Omental fat pad (tissue), 4 donors: Measurements from ENCODE around the gene ADAM15. TPM values are rescaled to one million over a fixed set of nuclear protein-coding genes. Genes with fewer than 3 reads are reported as not detected.

ENCODE experiments used
- ATAC-seq: fragments of 150-250 bp; one replicate; pipeline ENCODE4 v1.9.1; 2016; ENCODE audit warnings: mild to moderate bottlenecking, moderate library complexity; ENCODE audit not compliant: low FRiP score
- DNase-seq: peaks from one replicate; pipeline ENCODE4 v3.0.0-alpha.2; 2019; ENCODE audit warnings: low spot score
- total RNA-seq, 4 donors: library from RNA; depleted of rRNA; stranded (reverse); fragments of >200 nt; gene quantifications; one replicate each; pipeline ENCODE4 v1.1.0, GENCODE V29; 2016
- TF ChIP-seq, protein P1 (sequence below), 3 donors: fragments of 450-650 bp; IDR thresholded peaks; one replicate each; pipeline ENCODE4 v1.5.1; 2016 to 2017; ENCODE audit warnings: antibody characterized with exemption in 3 of 3, mild to moderate bottlenecking in 3 of 3, moderate library complexity in 2 of 3

Gene ADAM15
- total RNA-seq, 4 donors from 2014 or later: 116 to 262 (median 157) TPM

DNA sequence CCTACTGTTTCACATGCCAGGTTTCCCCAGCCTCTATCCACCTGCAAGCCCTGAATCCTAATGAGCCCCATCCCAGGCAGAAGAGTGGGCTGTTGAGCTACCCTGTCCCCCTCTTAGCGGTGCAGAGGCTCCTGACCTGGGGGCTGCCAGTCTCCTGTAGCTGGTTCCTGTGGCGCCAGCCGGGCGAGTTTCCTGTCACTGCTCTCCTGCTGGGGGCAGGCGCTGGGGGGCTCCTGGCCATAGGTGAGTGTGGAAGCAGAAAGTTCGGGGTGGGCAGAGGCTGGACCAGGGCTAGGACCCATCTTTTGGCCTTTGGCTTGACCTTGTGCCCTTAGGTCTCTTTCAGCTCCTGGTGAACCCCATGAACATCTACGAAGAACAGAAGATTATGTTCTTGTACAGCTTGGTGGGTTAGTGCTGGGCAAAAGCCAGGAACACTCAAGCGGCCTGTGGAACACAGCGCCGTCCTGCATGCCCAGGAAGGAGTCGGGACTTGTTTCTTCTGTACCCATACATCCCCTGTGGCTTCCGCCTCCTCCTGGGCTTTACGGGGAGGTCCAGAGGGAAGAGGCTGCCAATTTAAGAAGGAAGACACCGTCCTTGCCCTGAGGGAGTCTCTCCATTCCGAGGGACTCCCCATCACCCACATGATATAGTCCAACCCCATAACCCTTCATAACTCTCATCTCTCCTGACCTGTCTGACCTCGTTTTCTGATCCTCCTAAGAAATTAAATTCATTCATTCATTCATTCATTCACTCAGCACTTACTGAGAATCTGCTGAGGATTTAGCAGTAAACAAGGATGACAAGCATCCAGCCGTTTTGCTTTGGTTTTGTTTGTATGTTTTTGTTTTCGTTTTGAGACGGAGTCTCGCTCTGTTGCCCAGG is 16.6 kb upstream of the ADAM15 start:
- ATAC-seq: no peak
- TF ChIP-seq, protein P1, sequence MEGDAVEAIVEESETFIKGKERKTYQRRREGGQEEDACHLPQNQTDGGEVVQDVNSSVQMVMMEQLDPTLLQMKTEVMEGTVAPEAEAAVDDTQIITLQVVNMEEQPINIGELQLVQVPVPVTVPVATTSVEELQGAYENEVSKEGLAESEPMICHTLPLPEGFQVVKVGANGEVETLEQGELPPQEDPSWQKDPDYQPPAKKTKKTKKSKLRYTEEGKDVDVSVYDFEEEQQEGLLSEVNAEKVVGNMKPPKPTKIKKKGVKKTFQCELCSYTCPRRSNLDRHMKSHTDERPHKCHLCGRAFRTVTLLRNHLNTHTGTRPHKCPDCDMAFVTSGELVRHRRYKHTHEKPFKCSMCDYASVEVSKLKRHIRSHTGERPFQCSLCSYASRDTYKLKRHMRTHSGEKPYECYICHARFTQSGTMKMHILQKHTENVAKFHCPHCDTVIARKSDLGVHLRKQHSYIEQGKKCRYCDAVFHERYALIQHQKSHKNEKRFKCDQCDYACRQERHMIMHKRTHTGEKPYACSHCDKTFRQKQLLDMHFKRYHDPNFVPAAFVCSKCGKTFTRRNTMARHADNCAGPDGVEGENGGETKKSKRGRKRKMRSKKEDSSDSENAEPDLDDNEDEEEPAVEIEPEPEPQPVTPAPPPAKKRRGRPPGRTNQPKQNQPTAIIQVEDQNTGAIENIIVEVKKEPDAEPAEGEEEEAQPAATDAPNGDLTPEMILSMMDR (IDR thresholded peaks at IDR 0.05): no peak

DNA sequence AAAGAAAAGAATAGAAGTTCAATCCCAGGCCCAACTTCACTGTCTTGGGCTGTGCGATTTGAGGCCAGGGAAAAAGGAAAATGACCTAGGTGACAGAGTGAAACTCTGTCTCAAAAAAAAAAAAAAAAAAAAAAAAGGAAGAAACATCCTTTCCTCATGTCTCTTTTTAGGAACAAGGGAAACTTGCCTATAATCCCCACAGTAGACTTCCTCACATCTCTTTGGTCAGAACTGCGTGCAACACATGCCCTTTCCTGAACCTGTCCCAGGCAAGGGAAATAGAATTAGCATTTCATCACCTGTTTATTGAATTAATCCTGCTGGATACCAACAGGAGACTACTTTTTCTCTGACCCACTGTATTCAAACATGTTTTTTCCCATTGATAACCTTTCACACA is 15.2 kb upstream of the ADAM15 start:
- ATAC-seq (no peak), DNase-seq (no peak)
- TF ChIP-seq, protein P1 (IDR thresholded peaks at IDR 0.05): no peak

More for the DNA sequence above, 16.6 kb upstream of the ADAM15 start:
- DNase-seq: no peak

DNA sequence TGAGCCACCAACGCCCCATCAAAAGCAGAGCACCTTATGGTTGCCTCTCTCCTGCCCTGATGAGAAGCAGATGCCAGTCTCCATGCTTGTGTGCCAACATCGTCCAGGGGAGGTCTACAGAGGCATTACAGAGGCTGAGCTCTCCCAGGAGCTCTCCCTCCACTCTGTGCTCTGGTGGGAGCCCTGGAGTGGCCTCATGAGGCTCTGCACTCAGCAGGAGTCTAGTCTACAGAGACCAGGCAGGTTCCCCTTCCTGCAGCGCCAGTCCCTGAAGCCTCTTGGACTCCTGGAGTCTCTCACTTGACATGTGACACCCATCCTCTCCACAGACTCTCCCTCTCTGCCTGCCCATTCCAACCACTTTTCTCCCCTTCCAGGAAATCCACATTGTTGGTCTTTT is 14.1 kb upstream of the ADAM15 start:
- DNase-seq (no peak), ATAC-seq (no peak)
- TF ChIP-seq, protein P1 (IDR thresholded peaks at IDR 0.05): no peak

DNA sequence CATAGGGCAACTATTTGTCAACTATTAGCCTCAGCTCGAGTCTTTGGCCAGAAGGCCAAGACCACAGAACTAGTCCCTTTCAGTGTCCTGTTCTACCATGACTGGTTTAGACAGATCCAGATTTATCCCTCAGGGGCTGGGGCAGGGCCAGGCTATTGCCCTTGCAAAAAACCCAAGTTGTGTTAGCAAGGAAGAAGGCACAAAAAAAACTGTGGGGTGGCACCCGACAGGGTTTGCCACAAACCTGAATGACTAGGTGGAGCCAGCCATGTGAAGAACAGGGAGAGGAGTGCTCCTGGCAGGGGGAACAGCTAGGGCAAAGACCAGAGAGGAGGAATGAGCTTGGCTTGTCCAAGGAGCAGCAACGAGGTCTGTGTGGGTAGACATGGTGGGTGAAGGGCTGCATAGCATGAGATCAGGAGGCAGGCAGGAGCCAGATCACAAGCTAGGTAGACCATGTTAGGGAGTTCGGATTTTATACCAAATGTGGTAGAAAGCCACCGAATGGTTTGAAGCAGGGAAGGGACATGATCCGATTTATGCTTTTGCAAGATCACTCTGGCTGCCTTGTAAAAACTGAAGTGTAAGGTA is 13.2 kb upstream of the ADAM15 start:
- DNase-seq (no peak), ATAC-seq (no peak)
- TF ChIP-seq, protein P1 (IDR thresholded peaks at IDR 0.05): no peak

DNA sequence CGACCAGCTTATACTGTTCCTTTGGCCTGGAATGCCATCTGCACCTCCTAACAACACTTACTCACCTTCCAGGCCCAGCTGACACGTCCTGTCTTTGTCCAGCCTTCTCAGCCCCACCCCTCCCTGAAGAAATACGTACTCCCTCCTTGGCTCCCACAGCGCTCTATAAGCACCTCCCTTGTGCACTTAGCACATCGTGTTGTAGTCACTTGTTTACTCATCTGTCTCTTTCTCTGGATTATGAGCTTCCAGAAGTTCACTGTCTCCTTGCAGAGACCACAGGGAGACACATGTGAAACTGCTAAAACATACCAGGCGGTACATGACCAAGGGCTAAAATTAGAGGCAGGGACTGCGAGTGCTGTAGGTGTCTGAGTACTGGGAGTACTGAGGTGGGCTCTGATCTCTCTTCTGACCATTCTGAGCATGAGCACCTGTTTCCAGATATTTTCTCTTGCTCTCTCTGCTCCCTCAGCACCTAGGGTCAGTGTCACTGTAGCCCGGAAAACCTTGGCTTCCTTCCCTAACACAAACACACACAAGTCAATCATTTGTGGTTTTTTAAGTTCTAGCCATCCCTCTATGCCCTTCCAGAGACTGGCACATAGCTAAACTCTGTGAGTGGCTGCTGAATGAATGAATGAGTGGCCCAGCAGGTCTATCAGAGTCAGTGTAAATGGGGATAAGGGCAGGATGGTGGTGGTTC is 12.4 kb upstream of the ADAM15 start:
- ATAC-seq: peak; percentile 95
- DNase-seq: no peak
- TF ChIP-seq, protein P1 (IDR thresholded peaks at IDR 0.05): no peak

DNA sequence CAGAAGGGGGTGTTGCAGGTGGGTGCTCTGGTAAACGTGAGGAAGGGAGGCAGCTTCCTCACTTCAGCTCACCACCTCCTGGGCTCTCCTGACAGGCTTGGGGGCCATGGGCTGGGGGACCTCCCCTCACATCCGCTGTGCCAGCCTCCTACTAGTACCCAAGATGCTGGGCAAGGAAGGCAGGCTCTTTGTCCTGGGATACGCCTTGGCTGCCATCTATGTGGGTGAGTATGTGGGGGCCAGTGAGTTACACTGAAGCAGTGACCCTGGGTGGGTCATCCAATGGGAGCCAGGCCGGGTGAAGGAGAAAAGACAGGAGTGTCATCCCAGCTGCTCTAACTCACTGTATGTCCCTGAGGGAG is 11.8 kb upstream of the ADAM15 start:
- DNase-seq (no peak), ATAC-seq (no peak)
- TF ChIP-seq, protein P1 (IDR thresholded peaks at IDR 0.05): no peak
